Hindlimb muscle (tissue), 1 donor: ENCODE data around the gene IRF7. TPM values are rescaled to one million over a fixed set of nuclear protein-coding genes. Genes with fewer than 3 reads are reported as not detected.
"Not testable (repeated sequence)": the region's sequence is repeated elsewhere in the genome, so short reads cannot be mapped to it uniquely, and the experiment has no call there.

Experiments used
- DNase-seq: peaks from one replicate; pipeline ENCODE4 v3.0.0-alpha.2; 2013
- polyA plus RNA-seq: library from polyadenylated mRNA; unstranded; fragments of 120-200 nt; gene quantifications from one replicate; pipeline ENCODE4 v1.2.1, GENCODE V29; 2013; ENCODE audit not compliant: insufficient read length

The IRF7 gene
- polyA plus RNA-seq, 1 donor: 17.5 TPM

DNA sequence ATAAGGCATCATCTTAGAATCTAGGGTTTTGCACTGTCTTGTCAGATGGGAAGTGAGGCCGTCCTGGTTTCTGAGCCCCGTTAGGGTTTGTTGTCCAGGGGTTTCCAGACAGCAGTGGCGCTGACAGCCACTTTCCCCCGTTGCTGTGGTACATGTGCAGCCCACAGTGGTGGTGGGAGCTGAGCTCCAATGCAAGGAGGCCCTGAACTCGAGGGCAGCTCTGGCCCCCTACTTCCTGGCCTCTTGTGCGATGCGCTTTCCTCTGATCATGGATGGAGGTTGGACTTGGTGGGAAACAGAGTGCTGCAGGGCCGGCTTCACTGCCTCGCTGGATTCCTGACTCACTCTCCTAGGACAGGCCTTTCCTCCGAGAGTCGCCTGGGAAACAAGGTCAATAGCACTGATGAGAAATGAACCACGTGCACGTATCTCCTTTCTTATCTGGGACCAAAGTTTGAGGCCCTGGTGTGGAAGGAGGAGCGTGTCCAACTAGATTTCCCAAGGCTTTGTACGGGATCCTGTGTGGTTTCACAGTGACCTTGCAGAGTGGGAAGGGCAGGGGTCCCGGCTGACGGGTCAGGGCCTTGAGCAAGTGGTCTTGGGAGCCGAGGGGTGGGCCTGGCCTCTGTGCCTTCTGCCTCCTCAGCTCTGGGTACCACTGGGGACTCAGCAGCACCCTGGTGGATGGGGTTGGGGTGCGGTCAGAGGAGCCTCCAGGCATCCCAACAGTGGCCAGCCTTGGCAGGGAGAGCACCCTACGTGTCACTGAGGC, 35.7 kb downstream of the IRF7 start:
- no peak for DNase-seq

DNA sequence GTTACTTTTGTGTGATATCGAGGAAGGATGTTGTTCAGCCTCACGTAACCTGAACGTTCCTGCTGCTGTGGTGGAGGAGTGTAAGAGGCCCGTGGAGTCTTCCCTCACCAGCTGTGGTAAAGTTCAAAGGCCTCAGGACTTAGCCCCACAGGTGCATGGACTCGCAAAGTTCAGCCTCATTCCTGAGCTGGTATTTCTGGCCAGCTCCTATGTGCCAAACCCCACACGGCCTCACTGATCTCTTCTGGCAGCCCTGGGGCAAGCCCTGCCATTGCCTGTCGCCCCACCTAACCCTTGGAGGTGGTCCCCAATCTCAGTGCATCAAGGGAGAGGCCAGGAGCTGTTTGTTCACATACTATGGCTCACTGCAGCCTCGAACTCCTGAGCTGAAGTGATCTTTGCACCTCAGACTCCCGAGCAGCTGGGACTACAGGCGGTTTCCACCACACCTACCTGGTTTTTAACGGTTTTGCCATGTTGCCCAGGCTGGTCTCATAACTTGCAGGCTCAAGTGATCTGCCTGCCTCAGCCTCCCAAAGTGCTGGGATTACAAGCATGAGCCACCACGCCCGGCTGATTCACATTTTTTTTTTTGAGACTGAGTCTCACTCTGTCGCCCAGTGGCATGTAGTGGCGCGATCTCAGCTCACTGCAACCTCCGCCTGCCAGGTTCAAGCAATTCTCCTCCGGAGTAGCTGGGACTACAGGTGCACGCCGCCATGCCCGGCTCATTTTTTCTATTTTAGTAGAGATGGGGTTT, 37.3 kb downstream of the IRF7 start:
- no peak for DNase-seq

DNA sequence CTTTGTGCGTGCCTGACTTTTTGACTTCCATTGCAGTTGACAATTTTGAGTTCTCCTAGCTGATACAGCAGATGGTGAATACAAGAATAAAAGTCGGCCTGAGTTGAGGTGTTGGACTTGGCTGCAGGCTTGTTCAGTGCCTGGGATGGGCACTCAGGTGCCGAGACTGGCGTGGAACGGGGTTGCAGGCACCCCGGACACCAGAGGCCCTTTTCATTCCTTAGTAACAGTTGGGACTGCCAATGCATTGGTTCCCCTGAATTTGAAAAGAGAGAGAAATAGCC, 38.2 kb downstream of the IRF7 start:
- no peak for DNase-seq

DNA sequence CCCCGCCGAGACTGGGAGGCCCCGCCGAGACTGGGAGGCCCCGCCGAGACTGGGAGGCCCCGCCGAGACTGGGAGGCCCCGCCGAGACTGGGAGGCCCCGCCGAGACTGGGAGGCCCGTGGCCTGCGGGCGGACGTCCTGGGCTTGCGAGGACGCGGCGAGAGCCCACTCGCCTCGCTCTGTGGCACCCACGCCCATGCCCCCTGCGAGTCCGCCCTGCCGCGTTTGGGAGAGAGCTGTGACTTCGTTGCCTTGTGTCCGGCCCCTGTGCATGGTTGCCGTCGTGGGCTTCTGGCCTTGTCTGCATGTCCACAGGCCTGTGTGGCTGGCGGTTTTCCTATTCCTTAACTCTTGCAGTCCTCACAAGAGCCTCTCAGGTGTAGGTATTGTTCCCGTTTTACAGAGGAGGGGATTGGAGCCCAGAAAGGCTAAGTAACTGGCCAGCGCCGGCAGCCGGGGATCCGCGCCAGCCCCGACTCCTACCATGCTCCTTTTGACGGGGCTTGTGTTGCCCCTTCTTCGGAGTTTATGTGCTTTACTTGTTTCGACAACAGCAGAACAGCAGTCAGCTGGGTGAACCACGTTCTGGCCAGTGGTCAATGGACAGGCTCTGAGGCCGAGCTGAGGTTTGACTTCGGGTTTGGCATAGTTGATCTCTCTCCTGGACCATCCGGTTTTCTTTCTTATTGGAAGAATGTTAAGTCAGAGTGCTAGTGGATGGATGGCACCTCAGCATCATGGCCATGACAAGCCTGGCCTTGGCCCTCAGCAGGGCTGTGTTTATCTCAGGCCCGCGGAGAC, 38.7 kb downstream of the IRF7 start:
- no peak for DNase-seq

DNA sequence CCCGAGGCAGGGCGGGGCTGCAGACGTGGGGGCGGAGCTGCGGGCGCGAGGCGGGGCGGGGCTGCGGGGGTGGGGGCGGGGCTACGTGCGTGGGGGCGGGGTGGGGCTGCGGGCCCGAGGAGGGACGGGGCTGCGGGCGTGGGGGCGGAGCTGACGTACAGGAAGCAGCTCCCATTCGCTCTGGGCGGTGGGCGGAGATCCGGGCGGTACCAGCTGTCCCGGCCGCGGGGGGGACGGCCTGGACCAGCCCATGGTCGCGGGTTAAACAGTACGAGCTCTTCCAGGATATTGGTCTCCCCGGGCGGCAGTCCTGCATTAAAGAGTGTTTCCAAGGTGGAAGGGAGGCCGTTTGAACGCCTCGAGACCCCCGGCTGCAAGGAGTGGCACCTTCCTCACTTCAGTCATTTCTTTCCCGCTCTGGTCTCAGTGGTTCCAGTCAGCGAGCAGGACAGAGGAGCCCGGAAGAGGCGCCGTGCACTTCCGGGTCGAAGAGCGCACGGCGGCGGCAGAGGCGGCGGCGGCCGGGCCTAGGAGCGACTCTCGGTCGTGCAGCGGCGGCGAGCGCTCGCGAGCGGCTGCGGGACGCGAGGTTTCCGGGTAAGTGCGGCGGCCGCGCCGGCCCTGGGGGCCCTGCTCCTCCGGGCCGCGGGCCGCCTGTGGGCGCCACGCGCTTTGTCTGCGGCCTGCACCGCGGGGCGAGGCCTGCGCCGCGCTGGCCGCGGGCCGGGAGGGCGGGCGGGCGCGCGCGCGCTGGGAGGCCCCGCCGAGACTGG, 39.6 kb downstream of the IRF7 start, which contains the start of gene PHRF1:
TSS of gene PHRF1 (plus strand) at position 475 of the 773 bp plus-strand sequence. CDS start 5,043 bp downstream, outside the sequence.
- DNase-seq: peak; percentile 95

DNA sequence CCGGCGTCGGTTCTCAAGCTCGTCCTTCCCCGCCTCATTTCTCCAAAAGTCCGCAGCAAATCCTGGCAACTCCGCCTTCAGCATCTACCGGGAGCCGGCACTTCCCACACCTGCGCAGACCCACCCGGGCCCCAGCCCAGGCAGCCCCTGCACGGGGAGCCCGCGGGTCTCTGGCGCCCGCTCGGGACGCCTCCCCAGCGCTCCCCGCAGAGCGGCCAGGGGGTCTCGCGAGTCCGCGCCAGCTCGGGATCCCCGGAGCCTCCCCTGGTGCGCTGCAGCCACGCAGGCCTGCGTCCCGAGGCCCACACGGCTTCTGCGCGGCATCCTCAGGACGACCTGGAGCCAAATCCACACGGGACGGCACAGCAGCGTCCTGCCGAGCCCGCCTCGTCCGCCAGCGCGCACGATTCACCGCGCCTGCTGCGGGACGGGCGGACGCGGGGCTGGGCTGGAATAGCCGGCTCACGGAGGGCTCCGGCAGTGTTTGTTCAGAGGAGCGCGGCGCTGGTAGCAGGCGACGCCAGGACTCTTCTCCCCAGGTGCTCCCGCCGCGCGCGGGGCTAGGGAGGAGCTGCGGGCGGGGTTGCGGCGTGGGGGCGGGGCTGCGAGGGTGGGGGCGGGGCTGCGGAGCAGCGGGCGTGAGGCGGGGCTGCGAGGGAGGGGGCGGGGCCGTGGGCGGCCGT, 40.3 kb downstream of the IRF7 start:
- DNase-seq: no peak

DNA sequence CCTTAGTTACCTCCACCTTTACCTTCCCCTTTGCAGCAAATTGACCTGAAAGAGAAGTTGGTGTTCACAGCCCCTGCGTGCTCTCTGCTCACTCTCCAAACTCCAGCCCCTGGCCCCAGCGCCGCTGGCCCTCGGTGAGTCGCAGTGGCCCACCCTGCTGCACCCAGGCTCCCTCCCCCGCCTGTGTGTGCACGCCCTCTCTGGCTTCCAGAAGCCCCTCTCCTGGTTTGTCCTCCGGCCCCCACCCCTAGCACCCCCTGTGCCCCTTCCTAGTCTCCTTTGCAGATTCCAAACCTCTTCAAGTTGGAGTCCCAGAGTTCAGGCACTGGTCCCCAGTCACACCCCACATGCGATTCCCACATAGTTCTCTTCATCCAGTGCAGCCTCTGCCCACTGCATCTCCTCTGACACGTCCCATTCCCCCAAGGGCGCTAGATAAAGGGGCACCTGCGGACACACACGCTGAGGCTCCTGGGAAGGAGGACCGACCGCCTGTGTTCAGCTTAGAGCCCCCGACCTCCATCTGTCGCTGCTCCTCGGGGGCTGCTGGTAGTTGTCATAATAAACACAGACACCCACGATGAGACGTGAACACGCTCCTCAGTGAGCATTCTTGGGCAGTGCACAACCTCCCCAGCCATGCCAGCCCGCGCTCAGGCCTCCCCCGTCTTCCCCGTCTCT, 41.0 kb downstream of the IRF7 start:
- no peak for DNase-seq

DNA sequence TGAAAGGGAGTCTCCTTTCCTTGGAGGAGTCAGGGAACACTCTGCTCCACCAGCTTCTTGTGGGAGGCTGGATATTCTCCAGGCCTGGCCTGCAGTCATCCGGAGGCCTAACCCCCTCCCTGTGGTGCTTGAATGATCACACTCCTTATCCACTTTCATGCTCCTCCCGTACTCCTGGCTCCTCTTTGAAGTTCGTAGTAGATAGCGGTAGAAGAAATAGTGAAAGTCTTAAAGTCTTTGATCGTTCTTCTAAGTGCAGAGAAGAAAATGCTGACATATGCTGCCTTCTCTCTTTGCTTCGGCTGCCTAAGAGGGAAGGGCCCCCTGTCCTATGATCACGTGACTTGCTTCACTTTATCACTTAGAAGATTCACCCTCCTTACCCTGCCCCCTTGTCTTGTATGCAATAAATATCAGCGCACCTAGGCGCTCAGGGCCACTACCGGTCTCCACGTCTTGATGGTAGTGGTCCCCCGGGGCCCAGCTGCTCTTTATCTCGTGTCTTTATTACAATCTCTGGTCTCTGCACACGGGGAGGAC, 41.6 kb downstream of the IRF7 start:
- not testable (repeated sequence) for DNase-seq

DNA sequence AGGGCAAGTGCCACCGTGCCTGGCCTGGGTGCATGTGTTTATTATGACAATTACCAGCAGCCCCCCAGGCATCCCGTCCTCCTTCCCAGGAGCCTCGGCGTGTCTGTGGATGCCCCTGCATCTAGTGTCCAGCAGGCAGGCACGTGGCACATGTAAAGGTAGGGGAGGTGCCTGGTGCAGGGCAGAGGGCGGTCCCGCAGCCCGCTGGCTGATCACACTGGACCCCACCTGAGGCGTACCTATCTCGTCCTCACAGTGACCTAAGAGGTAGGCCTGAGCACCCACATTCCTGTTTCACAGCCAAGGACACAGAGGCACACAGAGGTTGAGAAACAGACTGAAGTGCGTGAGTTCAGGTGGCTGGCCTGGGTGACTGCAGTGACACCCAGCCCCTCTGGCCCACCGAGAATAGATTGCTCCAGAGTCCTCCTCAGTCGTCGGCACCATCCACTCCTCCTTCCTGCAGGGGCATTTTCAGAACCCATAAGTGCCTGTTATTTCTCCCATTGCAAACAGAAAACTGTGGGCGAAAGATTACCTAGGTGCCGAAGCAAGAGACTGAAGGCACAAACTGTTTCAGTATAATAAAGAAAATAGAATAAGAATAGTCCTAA, 42.5 kb downstream of the IRF7 start:
- DNase-seq: no peak

DNA sequence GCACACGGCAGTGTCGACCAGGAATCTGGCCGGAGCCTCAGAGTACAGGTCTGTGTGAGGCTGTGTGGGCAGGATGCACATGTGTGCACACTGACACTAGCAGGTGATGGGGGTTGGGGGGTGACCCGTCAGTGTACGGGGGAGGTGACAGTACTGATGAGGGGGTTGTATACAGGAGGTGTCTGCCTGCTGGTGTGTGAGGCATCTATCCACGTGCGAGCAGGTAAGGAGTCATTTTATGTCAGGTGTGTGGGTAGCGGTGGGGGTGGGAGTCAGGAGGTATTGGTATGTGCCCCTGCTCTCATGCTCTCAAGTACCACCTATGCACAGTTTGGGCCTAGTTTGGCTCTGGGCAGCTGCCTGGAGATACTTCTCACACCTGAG, 44.0 kb downstream of the IRF7 start:
- no peak for DNase-seq

DNA sequence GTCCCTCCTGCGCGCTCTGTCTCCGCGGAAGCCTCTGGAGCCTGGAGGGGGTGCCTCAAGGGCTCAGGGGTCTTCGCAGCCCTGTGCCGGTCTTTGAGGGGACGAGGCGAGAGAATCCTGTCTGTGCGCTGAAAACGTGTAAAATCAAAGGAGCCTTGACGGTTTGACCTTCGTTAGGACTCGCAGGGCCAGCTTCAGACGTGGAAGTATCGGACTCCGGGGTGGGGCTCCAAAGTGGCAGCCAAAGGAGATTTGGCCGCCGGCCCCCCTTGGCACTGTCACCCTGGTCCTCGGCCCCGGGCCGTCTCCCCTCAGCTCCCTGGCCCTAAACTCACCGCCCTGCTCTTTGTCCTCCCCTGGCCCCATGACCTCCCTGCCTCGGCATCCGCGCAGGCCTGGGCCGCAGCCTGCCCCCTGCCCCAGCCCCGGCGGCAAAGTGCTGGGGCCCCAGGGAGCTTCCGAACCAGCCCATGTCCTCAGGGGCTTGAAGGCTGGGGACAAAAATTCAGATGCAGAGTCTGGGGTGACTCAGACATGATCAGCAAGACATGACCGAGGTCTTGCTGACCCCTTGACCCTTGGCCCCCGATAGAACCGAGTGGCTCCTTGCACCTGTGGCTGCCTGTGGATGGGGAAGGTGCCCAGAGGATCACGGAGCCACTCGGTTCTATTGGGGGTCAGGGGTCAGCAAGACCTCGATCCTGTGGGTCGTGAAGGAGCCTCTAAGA, 46.4 kb downstream of the IRF7 start:
- DNase-seq: no peak

DNA sequence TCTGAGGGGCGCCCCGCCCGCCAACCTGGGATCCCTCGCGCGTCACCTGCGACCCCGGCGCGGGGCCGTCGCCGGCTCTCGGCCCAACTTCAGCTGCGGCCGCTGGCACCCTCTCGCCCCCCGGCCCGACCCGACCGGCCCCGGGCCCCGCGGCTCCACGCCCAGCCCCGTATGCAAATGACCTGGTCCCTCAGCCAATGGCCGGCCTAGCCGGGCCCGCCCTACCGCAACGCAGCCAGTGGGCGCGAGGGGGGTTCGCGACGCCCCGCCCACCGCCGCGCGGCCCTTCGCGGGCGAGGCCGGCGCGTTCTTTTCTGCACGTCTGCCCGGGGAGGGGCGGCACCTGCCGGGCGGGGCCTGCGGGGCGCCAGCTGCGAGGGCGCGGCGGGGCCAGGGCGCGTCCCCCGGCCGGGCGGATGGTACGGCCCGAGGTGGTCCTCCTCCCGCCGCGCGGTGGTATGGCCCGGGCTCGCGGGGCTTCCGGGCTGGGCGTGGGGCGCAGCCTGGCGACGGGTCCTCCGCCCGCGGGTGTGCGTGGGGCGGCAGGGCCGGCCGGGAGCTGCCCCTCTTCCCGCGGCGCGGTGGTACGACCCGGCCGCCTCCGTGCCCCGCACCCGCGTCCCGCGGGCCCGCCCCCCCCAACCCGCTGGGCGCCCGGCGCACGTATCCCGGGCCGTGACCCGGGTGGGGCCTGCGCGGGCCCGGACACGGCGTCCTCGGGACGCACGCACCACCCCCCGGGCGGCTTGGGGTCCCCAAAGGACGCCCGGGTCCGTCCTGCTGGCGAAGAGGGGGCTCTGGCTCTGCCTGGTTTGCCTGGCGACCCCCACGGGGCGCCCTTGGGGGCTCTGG, 47.2 kb downstream of the IRF7 start:
- DNase-seq: peak; percentile 94

DNA sequence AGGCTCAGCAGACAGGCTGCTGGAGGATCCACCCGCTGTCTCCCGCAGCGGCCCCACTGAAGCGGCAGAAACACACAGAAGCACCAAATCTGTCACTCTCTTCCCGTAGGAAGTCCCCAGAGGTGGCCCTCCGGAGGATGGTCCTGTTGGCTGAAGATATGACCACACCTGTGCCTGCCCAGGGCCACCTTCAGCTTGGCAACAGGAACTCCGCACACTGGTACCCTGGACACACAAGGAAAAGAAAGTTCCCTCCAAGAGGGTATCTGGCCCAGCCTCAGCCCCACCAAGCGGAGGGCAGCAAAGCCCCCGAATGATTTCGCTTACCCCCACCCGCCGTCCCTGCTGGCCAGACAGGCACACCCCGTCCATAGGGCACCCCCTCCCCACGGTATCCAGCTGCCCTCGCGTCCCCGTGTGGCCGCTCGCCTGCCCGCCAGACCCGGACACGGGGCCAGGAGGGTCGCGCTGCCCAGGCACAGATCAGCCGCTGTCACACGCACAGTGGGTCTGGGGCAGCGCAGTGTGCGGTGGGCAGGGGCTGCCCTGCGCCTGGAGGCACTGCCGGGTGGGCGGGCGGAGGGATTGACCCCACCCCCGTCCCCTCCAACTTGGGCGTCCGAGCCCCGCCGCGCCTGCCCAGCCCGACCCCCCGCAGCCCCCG, 48.0 kb downstream of the IRF7 start:
- DNase-seq: no peak

DNA sequence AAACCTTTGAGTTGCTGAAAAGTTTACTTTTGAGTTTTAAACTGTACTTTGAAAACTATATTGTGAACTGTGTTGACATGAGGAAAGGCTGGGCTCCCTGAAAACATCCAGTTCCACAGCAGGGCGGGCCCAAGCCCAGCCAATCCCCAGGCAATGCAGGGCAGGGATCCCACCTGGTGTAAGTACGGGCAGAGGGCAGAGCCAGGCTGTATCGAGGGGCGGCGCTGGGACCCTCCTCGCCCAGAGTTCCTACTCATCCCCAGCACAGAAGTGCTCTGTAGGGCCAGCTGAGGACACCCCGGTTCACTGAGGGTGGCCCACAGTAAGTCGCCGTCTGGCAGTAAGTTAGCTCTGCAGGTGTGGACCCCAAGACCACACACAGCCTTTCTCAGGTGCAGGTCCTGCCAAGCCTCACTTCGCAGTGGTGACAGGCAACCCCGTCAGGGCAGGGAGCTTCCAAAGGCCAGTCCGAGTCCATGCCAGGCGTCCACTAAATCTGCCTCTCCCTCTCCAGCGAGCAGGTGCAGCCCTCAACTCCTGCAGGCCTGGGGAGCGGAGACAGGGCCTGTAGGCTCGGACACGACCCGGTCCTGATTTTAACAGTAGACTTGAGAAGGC, 48.6 kb downstream of the IRF7 start:
- no peak for DNase-seq

DNA sequence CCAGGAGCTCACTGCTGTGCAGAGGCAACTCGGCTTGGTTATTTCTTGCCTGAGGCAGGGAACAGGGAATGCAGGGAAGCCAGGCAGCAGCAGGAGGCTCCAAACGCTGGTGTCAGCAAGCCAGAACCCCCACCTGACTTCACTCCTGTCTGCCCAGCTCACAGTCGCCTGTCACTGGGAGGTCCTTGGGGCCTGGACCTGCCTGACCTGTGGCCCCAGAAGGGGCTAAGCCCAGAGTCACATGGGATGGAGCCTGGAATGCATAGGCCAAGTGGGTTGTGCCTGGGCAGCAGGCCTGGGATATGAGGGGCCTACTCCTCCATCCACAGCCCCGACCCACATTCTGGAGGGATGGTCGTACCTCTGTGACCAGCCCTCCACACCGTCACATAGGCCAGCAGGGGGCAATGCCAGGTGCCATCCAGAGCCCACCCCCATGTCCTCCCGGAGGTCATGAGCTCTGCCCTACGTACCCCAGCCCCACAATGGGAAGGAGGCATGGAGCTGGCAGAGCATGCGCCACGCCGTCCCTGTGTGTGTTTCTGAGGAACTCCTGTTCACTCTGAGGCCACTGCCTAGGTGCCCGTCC, 49.7 kb downstream of the IRF7 start:
- no peak for DNase-seq

DNA sequence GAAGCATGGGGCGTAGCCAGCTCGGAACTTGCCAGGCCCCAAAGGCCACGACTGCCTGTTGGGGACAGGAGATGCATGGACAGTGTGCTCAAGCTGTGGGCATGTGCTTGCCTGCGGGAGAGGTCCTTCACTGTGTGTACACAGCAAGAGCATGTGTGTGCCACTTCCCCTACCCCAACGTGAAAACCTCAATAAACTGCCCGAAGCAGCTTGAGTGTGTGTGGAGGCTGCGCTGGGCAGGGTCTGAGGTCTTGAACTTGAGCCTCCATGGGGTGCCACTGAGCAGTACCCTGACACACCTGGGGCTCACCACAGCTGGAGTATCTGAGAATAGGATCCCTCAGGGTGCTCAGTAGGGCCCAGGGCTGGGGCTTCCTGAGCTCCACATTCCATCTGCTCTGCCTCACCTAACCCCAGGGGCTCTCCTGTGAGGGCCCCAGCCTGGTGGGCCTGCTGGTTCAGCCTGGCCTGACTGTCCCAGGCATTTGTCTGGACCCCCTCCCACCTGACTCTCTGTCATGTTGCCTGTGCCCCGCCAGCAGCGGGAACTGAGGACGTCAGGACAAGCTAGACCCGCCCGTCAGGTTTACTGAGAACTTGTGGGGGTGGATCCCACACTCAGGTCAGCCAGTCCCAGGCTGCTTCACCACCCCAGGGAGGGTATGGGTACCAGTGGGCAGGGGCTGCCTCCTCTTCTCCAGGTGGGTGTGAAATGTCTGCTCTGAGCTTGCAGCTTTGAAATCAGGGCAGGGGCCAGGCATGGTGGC, 51.8 kb downstream of the IRF7 start:
- DNase-seq: no peak
